ENCODE measurements around the gene RRAS.

The RRAS gene

DNA sequence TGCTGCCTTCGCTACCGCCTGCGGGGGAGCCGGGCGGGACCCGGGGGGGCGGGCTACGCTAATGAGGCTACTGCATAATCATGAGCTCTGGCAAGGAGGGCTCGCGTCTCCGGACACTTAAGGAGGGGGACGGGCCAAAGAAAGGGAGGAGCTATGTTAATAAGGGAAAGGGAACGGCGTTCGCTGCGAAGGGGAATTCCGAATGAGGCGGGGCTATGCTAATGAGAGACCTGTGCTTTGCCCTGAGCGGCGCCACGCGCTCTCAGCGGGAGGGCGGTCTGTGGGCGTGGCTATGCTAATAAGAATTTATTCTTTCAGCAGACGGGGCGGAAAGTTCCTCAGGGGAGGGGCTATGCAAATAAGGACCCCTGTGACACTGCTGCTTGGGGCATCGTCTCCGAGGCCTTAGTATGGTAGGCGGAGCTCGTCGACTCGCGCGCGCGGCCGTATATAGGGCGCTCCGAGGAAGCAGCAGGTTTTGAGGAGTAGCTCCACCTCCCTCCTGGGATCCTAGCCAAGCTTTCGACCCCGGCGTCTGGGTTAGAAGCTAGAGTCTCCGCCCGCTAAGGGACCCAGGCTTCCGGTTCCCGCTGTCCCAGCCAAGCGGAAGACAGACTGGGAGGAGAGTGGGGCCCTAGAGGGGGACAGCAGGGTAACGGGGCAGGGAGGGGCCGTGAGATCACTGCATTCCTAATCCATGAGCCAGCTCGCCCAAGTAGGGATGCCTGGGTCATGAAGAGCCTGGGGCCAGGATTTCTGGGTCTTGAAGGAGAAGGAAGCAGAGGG is at the start of gene RRAS:
Gene RRAS, minus strand, starts transcription at position 31 of the 786 bp plus-strand sequence. CDS start 45 bp downstream, outside the sequence.
- DNase-seq (peak; percentile 100), ATAC-seq (peak; percentile 80)

DNA sequence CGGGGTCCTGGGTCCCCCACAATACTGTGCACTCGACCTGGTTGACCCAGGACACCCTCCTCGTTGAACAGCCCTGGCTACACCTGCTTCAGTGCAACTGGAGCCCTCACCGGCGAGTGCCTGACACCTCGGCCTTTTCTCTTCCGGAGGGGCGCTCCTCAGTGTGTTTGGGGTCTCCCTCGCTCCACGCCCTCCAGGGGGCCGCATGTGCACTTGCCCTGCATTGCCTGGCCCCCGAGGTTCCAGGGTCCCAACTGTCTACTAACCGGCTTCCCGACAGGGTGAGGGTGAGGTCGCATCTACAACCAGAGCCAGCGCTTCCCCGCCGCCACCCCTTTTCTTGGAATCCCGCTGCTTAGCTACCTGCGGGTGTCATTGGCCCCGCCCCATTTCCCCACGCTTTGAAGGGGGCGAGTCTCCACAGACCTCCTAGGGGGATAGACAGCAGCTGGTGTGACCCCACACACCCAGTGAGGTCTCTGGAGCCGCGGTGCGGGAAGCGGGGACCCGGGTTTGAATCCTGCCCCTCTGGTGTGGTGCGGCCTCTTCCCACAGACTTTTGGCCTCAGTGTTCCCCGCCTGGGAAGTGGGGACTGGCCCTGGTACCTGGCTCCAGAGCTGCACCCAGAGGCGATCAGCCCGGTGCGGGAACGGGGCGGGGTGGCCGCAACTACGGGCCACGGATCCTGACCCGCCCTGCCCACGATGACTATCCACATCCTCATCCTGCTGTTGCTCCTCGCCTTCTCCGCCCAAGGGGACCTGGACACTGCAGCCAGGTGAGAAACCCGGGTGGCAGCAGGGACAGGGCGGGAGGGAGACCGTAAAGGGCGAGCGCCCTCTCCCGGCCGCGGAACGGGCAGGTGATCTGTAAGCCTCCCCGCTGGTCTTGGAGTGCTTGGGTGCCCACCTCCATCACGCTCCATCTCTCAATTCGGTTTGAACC is 49.5 kb upstream of the RRAS start, which contains the start of gene ADM5:
Gene ADM5, plus strand, starts transcription at position 462 of the 946 bp plus-strand sequence. Its CDS starts 244 bp downstream, at position 706.
- peak; percentile 64 for DNase-seq
- peak; percentile 16 for ATAC-seq

DNA sequence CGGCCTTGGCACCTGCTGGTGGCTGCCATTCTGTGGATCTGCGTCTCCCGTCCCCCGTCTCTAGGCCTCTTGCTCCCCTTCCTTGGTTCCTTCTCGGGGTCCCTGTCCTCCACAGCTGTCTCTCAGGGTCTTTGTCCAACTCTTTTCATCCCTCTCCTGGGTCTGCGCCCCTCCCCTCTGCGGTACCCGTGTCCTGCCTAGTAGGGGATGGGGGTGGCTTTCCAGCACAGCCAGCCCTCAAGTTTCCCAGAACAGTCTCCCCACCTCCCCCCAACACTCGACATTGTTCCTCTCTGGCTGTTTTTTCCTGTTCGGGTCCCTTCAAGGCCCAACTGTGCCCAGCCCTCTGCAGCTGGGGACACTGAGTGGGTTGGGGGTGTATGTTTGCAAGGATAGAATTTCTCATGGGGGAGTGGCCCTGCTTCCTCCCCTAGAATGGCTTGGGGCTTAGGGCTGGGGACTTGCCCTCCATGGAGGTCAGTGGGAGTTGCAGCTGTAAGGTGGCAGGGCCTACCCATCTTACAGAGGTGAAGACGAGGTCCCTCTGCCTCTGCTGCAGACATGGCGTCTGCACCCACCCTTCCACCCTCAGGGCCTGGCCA is 48.7 kb upstream of the RRAS start:
- no peak for ATAC-seq
- DNase-seq: no peak

DNA sequence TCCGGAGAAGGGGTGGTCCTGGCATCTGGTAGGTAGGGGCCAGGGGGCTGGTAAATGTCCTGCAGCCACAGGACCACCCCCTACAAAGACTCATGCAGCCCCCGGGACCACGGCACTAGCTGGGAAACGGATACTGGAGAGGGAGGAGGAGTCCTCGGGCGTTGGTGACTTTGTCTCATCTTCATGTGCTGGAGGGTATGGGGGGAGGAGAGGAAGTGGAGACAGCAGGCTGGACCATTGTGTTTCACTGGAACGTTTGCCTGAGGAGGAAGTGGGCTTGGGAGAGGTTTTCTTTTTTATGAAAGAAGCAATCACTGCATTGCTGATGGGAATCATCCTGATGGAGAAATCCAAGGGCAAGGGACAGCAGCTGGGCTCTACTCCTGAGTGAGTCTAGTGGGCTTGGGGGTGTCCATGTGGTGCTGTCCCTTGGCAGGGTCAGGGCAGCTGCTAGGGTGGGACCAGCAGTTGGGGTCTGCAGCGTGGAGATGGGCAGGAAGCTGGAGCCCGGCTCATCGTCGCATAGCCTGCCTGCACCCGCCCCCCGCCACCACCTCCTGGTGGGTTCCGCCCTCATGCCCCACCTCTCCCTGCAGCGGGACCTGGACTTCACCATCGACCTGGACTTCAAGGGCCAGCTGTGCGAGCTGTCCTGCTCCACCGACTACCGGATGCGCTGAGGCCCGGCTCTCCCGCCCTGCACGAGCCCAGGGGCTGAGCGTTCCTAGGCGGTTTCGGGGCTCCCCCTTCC is 47.8 kb upstream of the RRAS start:
- no peak for DNase-seq

DNA sequence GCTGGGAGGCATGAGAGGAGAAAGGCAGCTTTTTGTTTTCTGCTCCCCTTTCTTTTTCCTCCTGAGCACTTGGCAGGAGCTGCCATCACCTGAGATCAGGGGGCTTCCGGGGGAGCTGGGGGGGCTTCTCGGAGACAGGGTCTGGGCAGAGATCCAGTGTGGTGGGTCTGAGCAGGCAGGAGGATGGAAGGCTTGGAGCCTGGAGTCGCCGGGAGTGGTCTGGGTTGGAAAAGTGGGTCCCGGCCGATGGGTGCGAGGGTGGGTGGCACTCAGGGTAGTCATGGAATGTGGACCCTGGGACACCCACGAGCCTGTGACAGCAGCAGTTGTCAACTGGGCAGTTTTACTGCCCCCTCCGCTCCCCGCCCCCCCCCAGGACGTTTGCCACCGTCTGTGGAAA is 47.2 kb upstream of the RRAS start:
- DNase-seq: no peak

More for the DNA sequence above, 47.8 kb upstream of the RRAS start:
- no peak for ATAC-seq

DNA sequence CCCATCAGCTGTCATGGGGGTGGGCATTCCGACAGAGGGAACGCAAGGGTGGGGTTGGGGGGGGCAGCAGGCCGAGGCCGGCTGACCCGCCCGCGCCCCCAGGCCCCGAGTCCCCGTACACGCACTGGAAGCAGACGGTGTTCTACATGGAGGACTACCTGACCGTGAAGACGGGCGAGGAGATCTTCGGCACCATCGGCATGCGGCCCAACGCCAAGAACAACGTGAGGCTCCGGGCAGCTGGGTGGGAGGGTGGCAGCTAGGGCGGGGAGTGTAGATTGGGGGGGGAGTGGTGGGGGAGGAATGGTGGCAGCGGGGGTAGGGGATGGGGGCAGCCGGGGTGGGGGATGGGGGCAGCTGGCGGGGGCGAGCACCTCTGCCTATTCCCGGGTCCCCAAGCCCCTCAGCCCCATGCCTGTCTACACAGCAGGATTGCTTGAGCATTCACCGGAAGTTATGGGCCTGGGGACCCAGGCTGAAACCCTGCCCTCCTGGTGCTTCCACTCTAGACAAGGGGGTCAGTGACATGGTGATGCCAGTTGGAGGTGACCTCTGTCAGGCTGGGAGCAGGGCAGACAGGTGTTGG is 46.7 kb upstream of the RRAS start:
- no peak for DNase-seq
- ATAC-seq: no peak

More for the DNA sequence above, 47.2 kb upstream of the RRAS start:
- ATAC-seq: no peak

DNA sequence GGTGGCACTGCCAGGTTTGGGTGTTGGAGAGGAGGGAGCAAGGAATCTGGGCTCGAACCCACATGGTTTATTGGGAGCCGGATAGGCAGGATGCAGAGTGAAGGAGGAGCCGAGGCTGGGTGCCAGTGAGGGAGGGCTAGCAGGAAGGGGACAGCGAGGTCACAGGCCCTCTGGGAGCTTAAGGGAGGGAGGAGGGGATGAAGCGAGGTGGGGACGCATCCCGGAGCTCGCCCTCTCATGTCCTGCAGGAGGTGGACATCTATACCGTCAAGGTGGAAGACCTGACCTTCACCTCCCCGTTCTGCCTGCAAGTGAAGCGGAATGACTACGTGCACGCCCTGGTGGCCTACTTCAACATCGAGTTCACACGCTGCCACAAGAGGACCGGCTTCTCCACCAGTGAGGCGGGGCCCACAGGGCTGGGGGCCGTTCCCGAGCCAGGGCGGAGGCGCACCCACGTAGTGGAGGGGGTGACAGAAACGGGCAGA is 45.9 kb upstream of the RRAS start:
- no peak for DNase-seq
- ATAC-seq: no peak

DNA sequence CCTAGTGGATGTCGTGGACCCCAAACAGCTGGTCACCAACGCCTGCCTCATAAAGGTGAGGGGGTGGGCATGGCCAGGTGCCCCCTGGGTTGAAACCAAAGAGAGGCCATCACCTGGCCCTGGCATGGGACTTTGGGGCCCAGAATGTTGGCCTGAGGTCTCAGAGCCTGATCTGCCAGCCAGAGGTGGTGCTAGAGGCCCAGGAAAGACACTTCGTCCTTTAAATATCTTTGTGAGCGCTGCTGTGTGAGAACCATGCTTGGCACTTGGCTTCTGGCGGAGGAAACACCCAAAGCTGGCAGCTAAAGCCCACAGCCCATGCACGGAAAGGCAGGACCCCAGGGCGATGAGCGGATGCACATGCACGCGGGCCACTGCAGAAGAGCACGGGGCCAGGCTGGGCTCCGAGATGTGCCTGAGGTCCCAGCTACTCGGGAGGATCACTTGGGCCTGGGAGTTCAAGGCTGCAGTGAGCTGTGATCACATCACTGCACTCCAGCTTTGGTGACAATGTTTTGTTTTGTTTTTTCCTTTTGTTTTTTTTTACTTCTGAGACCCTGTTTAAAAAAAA is 45.1 kb upstream of the RRAS start:
- DNase-seq (no peak), ATAC-seq (no peak)

DNA sequence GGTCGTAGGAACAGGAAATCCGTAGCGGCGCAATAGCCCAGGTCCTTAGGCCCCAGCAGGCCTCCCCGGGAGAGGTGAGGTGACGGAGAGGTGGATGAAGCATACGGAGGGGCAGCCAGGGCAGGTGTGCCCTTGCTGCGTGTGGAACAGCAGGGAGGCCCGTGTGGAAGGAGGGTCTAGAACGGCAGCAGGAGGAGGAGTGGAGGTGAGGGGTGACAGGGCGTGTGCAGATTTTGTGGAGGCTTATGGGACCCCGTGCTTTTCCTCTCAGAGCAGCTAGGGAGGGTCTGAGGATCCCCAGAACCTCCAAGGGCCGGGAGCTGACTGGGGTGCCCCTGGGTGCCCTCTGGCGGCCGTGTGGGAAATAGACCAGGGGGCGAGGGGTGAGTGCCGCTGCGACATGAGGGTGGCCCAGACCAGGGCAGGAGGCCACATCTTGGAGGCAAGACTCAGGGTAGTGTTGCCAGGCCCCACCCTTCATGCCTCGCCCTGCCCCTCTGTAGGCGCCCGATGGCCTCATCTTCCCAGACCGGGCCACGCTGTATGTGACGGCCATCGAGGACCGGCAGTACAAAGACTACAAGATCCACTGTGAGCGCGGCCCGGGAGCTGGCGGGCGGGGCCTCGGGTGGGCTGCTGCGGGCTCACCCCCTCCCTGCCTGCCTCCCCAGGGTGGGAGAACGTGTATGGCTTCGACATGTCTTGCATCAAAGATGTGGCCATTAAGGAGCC is 44.5 kb upstream of the RRAS start:
- DNase-seq (no peak), ATAC-seq (no peak)

DNA sequence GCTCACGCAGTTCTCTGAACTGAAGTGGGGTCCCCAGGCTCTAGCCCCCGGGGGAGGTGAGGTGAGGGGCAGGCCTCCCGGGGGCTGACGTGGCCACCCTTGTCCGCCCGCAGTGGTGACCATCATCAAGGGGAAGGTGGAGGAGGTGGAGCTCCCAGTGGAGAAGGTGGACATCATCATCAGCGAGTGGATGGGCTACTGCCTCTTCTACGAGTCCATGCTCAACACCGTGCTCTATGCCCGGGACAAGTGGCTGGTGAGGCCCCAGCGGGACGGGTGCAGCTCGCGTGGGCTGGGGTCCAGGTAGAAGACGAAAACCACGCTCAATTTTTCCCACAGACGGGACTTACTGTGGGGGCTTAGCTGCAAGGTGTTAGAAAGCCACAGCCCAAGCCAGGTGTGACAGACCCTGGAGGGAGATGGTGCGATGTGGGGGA is 43.9 kb upstream of the RRAS start:
- no peak for ATAC-seq

DNA sequence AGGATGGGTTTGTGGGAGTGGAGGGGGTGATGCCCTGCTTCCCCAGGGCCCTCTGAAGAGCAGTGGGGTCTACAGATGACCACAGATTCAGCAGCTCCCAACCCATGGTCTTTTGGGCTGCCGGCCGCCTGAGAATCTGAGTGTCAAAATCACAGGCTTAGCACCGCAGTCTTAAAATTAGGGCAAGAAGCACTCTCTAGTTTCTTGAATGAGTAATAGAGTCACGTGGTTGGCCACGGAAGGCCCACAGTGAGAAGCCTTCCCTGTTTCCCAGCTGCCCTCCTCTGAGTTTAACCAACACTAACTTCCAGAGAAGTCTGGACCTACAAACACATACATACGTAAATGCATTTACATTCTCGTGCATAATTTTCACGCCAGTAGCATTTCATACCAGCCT is 42.3 kb upstream of the RRAS start:
- ATAC-seq: no peak
- no peak for DNase-seq

More for the DNA sequence above, 43.9 kb upstream of the RRAS start:
- no peak for DNase-seq

DNA sequence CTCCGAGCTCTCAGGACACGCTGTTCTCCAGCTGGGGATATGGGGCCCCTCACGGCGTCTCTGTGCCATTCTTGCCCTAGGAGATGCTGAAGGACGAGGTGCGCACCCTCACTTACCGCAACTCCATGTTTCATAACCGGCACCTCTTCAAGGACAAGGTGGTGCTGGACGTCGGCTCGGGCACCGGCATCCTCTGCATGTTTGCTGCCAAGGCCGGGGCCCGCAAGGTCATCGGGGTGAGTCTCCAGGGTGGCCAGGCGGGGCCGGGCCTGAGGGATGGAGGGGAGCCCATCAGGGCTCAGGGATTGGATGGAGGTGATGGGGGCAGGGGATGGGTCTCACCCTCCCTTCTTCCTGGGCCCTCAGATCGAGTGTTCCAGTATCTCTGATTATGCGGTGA is 41.9 kb upstream of the RRAS start:
- DNase-seq: no peak
- ATAC-seq: no peak

DNA sequence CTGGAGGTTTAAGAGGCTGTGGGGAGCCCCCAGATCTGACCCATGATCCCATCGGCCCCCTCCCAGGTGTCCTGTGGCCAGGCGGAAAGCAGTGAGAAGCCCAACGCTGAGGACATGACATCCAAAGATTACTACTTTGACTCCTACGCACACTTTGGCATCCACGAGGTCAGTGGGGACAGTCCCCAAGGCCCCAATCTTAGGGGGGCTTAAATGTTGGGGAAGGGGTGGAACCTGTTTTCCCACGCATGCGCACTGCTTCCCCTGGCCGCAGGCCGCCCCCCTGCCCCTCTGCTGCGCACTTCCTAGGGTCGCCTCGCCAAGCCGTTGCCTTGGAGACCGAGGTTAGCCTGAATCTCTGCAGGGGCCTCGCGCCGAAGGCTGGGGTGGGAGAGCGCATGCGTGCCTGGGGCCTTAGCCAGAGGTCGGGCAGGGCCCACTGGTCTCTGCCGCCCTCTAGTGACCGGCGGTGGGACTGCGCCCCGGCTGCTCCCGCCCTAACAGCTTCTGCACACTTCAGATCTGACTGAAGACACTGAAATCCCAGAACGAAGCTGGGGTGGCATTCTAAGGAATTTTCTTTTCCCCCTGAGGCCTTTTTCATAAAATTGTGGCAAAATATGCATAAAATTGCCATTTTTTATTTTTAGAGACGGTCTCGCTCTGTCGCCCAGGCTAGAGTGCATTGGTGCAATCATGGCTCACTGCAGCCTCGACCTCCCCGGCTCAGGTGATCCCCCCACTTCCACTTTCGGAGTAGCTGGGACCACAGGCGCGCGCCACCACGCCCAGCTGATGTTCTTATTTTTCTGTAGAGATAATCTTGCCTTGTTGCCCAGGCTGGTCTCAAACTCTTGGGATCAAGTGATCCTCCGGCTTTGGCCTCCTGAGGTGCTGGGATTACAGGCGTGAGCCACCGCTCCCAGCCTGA is 40.7 kb upstream of the RRAS start:
- peak; percentile 99 for DNase-seq
- peak; percentile 10 for ATAC-seq

DNA sequence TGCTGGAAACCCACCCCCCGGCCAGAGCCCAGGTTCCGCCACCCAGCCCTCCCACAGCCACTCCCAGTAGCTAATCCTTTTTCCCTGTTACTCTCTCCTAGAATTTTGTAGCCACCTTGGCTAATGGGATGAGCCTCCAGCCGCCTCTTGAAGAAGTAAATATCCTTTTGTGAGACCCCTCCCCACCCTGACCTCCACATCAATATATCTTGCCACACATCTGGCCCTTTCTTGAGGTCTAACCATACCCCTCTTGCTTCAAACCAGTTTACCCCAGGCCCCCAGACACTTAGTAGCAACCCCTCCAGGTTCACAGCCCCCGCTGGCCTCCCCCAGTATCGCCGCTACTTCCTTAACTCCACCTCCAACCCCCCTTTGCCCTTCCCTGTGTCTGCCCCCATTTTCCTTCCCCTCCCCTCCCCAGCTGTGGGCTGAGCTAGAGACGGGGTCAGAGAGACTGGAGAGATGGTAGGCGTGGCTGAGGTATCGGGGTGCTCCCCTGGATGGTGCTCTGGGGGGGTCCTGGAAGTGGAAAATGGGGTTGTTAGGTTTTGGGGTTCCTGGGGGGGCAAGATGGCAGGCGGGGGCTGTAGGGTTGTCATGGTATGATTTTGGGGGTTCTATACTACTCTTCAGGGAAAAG is 39.9 kb upstream of the RRAS start:
- ATAC-seq (no peak), DNase-seq (no peak)

DNA sequence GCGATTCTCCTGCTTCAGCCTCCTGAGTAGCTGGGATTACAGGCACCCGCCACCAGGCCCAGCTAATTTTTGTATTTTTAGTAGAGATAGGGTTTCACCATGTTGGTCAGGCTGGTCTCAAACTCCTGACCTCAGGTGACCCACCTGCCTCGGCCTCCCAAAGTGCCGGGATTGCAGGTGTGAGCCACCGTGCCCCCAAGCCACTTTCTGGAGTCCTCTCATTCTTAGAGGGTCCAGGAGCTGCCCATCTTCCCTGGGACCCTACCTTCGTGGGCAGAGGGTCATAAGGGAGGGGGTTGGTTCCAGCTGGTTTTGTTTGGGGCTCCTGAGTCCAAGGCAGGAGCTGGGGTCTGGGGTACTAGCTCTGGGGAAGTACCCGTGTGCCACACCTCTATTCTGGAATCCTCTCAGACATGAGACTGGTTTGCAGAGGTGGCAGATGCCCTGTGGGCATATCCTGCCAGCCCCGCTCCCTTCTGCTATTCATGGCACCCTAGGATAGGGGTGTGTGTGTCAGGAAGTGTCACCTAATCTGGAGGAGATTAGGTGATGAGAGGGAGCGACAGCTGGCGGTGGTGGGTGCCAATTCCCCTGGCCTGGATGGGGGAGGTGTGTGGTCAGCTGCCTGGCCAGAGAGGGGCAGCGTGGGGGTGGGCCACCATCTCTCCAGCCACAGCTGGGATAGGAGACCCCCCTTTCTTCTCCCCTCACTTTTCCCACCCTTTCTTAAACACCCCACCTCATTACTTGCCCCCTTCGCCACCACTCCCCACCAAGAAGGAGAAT is 39.2 kb upstream of the RRAS start:
- no peak for DNase-seq
- ATAC-seq: no peak

DNA sequence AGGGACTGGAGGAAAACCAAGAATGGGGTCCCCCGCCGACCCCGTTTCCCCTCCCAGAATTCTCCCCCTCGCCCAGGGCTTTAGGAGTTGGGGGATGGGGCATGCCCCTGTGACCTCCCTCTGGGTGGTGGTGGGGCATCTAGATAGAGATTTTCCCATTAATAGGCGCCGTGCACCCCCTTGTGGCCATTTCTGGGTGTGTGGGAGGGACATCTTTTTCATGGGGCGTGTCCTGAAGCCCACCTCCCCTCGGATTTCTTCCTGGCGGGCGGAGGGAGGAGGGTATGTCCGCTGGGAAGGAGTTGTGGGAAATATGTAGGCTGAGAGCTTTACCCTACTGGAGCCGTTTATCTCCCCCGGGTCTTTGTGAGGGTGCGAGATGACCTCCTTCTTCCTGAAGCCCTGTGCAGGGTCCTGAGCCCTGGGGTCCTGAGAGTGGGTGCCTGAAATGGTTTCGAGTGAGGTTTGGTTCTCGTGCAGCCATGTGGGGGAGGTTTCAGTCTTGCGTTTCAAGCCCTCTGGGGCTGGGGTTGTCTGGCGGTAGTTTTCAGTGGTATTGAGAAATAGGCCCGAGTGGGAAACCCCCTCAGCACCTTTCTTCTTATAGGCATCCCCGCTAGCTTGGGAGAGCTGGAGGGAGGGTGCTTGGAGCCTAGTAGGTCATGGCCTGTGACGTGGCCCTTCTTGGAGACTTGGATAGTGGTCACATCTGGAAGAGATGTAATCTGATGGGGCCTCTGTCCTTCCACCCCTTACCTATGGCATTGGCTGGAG is 38.1 kb upstream of the RRAS start:
- DNase-seq (peak; percentile 83), ATAC-seq (peak; percentile 26)

All from stimulated activated naive CD8-positive, alpha-beta T cell treated with anti-CD3 and anti-CD28 coated beads, Interleukin-15, Interleukin-2, amounts not matched to agents 100 U/mL and 50 U/mL, for 24 hours (primary cell).